Spleen (tissue), 7 donors: ENCODE measurements around the gene KCNF1.

ENCODE experiments used
- POLR2A ChIP-seq, 3 donors: fragments of 450-650 bp; IDR thresholded peaks; one replicate each; pipeline ENCODE4 v1.5.1; 2017; ENCODE audit warnings: antibody characterized with exemption in 3 of 3, mild to moderate bottlenecking in 1 of 3
- TF ChIP-seq, protein P1 (sequence below), 11 experiments: fragments of 200-600 bp in 7 of 11; fragments of 450-650 bp in 4 of 11; sonication (generic) in 4 of 11; IDR thresholded peaks in 8 of 11; conservative IDR thresholded peaks in 3 of 11; 1 replicate in 7 of 11; 2 replicates in 4 of 11; pipeline versions ENCODE4 v1.4.0 to v1.8.0; 2016 to 2021; ENCODE audit warnings: antibody characterized with exemption in 11 of 11, inconsistent platforms in 4 of 11, mild to moderate bottlenecking in 1 of 11
- donor health status: DM: no; HTN: no; CAD: no; lungs with moderate emphysema.
- donor health status: DM: no; HTN: no; CAD: no.
- donor health status: DM: no; HTN: no; CAD: no.

DNA sequence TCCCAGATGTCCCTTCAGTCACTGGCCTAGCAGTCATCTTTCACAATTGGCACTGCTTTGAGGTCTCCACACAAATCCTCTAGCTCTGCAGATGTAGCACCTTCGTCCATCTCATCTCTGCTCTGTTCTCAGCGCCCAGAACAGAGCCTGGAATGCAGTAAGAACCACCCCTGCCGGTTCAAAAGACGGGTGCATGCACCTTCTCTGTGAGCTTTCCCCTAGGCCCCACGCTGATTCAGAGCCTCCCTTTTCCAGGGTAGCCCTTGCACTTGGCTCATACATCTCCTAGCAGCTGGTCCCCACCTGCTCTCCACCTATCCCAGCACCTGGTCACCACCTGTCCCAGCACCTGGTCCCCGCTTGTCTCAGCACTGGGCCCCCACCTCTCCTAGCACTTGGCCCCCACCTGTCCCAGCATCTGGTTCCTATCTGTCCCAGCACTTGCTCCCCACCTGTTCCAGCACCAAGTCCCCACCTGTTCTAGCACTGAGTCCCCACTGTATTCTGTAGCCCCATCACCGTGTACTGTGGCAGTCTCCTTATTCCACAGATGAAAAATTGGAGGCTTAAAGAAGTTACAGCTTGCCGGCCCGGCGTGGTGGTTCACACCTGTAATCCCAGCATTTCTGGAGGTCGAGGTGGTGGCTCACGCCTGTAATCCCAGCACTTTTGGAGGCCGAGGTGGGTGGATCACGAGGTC lies 4.7 kb upstream of the KCNF1 start:
- TF ChIP-seq, protein P1, sequence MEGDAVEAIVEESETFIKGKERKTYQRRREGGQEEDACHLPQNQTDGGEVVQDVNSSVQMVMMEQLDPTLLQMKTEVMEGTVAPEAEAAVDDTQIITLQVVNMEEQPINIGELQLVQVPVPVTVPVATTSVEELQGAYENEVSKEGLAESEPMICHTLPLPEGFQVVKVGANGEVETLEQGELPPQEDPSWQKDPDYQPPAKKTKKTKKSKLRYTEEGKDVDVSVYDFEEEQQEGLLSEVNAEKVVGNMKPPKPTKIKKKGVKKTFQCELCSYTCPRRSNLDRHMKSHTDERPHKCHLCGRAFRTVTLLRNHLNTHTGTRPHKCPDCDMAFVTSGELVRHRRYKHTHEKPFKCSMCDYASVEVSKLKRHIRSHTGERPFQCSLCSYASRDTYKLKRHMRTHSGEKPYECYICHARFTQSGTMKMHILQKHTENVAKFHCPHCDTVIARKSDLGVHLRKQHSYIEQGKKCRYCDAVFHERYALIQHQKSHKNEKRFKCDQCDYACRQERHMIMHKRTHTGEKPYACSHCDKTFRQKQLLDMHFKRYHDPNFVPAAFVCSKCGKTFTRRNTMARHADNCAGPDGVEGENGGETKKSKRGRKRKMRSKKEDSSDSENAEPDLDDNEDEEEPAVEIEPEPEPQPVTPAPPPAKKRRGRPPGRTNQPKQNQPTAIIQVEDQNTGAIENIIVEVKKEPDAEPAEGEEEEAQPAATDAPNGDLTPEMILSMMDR (IDR thresholded peaks at IDR 0.05 in 8 of 11, conservative IDR thresholded peaks at IDR 0.05 in 3 of 11): no peak
- no peak for TF ChIP-seq POLR2A (IDR thresholded peaks at IDR 0.05)
